ENCODE results near the gene MYOF.

GRCh38 chr10:93367664-93368063, 114.5 kb downstream of the MYOF start:
- TF ChIP-seq POLR2A (IDR thresholded peaks at IDR 0.05) (no peak), CTCF (IDR thresholded peaks at IDR 0.05) (no peak)
